ENCODE measurements around the gene FBF1.

The FBF1 gene

DNA sequence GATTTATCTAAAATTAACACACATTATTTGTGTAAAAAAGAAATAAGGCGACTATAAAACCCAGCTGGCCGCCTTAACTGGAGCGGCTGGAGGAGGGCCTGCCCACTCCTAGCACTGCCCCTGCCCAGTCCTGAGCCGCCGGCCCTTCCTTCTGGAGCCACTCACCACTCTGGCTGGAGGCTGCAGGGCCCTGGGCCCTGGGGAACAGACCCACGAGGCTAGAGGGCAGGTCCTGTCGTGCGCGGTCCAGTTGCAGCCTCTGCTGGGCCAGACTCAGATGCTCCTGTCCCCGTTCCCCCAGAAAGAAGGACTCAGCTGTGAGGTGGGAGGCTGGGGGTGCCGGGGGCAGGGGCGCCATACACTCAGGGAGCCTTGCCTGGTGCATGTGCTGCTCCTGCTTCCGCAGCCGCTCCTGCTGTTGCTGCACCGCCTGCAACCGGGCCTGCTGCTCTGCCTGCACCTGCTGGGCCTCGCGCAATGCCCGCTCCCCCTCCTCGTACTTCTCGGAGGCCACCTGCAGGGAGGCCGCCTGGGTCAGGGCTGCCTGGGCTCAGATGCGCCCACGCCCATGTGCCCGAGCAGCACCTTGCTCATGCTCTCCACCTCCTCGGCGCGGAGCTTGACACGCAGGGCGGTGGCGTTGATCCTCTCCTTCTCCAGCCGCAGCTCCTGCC lies 27.2 kb downstream of the FBF1 start:
- no peak for DNase-seq

GRCh38 chr17:75910699-75911098 lies 30.1 kb downstream of the FBF1 start:
- DNase-seq = no peak

GRCh38 chr17:75909812-75910274 lies 31.0 kb downstream of the FBF1 start:
- peak; percentile 34 for DNase-seq

- no peak for DNase-seq
Measured at GRCh38 chr17:75909051-75909811, 31.6 kb downstream of the FBF1 start.

DNA sequence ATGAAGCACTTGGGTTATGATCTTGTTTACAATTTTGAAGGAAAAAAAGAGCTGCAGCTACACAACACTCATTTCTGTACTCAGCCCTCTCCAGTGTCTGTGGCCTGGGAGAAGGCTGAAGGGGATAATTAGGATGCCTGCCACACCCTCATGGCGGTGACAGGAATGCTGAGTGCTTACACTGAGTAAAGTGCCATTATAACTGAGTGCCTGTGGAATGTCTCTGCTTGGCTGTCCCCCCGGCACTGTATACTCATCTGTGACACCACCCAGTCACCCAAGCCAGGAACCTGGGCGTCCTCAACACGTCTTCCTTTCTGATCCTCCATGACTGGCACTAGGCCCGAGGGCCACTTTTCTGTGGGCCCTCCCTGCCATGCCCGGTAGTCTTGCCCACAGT lies 32.6 kb downstream of the FBF1 start:
- DNase-seq = no peak

- no peak for DNase-seq
Measured at GRCh38 chr17:75906143-75906884, 34.5 kb downstream of the FBF1 start.

DNA sequence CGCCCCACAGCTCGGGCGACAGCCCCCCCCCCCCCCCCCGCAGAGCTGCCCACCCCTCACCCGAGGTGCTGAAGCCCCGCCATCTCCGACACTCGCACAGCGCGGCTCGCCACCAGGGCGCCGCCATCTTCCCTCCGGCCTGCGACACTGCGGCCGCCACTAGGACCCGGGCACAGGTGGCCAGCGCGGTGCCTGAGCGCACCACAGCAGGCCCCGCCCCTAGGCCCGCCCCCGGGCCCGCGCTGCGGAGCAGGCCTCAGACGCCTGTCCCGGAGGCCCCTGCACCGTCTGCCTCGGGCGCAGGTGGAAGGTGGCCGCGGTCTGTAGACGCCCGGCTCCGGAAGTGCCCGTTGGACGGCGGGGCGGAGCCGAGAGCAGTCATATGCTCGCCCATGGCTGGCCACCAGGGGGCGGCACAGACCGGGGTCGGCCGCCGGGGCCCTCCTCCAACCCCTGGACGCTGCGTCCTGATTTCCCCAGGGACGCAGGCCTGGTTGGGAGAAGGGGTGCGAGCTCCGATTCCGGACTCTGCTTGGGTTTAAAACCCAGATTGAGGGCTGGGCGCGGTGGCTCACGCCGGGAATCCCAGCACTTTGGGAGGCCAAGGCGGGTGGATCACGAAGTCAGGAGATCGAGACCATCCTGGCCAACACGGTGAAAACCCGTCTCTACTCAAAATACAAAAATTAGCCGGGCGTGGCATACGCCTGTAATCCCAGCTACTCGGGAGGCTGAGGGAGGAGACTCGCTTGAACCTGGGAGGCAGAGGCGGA lies 35.9 kb downstream of the FBF1 start, which contains the start of gene MRPL38:
MRPL38 (minus strand) TSS at position 136 of the 773 bp plus-strand sequence; CDS start at position 127, 9 bp downstream.
- DNase-seq = peak; percentile 92

- no peak for DNase-seq
Measured at GRCh38 chr17:75902406-75902805, 38.4 kb downstream of the FBF1 start.

- DNase-seq = no peak
Measured at GRCh38 chr17:75901727-75902126, 39.1 kb downstream of the FBF1 start.

DNA sequence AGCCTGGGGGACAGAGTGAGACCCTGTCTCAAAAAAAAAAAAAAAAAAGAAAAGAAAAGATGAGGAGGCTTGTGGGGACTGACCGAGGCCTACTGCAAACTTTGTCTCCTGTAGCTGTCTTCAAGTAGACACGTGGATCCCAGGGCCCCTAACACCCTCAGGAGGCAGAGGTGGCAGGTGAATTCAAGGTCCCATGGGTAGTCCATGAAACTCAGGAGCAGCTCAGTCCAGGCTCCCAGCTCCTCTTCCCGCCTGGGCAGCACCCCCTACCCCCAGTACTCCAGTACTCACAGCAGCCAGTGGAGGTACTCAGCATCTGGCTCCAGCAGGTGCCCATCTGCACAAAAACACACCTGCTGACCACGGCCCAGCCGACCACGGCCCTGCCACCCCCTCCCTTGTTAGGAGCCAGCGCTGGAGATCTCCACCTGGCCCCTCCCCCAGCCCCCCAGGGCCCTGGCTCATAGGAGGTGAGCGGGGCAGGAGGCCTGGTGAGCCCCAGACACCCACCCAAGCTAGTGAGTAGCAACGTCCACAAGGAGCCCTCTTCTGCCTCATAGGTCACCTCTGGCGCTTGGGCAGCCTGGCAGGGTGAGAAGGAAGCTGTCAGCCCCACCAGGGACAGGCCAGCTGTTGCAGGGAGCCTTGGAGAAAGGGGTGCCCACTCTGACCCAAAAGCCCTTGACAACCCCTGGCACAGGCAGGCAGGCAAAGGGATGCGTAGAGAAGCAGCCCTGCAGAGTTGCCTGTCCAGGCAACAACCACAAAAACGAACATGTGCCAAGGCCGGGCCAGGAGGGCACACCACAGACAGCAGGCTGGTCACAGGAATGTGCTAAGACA lies 39.9 kb downstream of the FBF1 start:
- no peak for DNase-seq

GRCh38 chr17:75899767-75900468 lies 40.9 kb downstream of the FBF1 start:
- no peak for DNase-seq

DNA sequence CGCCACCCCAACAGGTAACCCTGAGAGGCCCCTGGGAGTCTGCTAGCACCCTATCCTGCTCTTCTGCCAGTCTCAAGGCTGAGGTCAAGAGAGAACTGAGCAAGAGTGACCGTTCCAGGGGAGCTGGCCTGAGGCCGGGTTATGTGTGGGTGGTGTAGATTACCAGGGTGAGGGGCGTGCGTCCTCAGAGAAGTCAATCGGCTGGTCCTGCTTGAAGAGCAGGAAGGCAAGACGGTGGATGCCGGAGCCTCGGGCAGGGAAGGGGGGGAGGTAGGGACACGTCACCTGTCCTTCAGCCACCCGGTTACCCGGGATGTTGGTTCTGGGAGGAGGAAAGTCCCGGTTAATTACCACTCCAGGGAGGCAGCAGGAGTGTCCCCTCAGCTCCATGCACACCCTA lies 41.5 kb downstream of the FBF1 start:
- DNase-seq = no peak

- no peak for DNase-seq
Measured at GRCh38 chr17:75898791-75899190, 42.1 kb downstream of the FBF1 start.

DNA sequence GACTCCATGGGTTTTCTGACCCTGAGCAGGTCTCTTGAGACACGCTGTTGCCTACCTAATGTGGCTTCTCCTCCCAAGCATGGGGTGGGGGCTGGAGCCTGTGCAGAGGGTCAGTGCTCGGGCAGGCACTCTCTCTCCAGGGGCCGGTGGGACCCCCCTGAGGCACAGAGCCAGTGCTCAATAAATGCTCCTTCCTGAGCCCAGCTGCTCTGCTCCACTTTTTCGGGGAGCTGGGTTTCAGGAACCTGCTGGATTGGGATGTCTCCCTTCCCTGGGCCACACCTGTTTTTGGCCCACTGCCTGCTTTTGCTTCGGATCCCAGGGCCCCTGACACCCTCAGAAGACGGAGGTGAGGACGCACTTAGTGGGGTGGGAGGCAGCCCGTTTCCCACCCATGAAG lies 42.8 kb downstream of the FBF1 start:
- no peak for DNase-seq

- DNase-seq = no peak
Measured at GRCh38 chr17:75897160-75898019, 43.5 kb downstream of the FBF1 start.

- DNase-seq = no peak
Measured at GRCh38 chr17:75896415-75897159, 44.3 kb downstream of the FBF1 start, which contains the start of gene TRIM65. Gene TRIM65, minus strand, starts transcription at chr17:75896951. Its CDS starts 14 bp downstream, at chr17:75896937.

GRCh38 chr17:75895370-75896155 lies 45.3 kb downstream of the FBF1 start:
- no peak for DNase-seq

- no peak for DNase-seq
Measured at GRCh38 chr17:75894049-75894733, 46.7 kb downstream of the FBF1 start.
